Measurements from ENCODE around the gene PPM1E. TPM values are rescaled to one million over a fixed set of nuclear protein-coding genes. Genes with fewer than 3 reads are reported as not detected.
"Not testable (repeated sequence)": the region's sequence is repeated elsewhere in the genome, so short reads cannot be mapped to it uniquely, and the experiment has no call there.

The PPM1E gene
- total RNA-seq, 2 experiments from 2014 or later, result not detected

- H3K4me1 ChIP-seq (ENCODE audit: insufficient read depth, low read length), result no peaks in the 10 kb centered on the region
- H3K27me3 ChIP-seq (ENCODE audit: control insufficient read depth in 1 of 2, insufficient read depth in 2 of 2, low read length in 2 of 2), result no peaks in the 10 kb centered on the region
- H3K27me3 Mint-ChIP-seq, result peaks cover 5% of the 10 kb centered on the region
- H3K27ac Mint-ChIP-seq, result no peak overlapping the region
- DNase-seq (no peak), ATAC-seq (ENCODE audit: poor library complexity) (no peak)
- no peaks in the 10 kb centered on the region for H3K4me1 Mint-ChIP-seq (ENCODE audit: low read depth)
- intact Hi-C loops (cut with DNase I, micrococcal nuclease), result no loop called here
- H3K36me3 Mint-ChIP-seq (ENCODE audit: low read depth), result no peaks in the 10 kb centered on the region
- H3K36me3 ChIP-seq (ENCODE audit: insufficient read depth, low read length), result no peaks in the 10 kb centered on the region
- ChIA-PET CTCF (interaction anchor here (0.6 kb wide), 1 partner anchor 194 kb away, joined by 3 read pairs; no protein-coding TSS in a partner anchor), POLR2A (no interaction called here)
- H3K4me3 Mint-ChIP-seq, result no peak overlapping the region
- H3K4me3 ChIP-seq (ENCODE audit: low read length), result no peak overlapping the region
- H3K9me3 ChIP-seq (ENCODE audit: control insufficient read depth in 1 of 2, insufficient read depth in 1 of 2, low read length in 2 of 2), result peaks cover 0 to 5% of the 10 kb centered on the region in 2 experiments
- no peak for TF ChIP-seq CTCF (IDR thresholded peaks at IDR 0.05)
- no peak overlapping the region for H3K27ac ChIP-seq (ENCODE audit: low read depth in 1 of 2, low read length in 2 of 2)
- peaks cover 2% of the 10 kb centered on the region for H3K9me3 Mint-ChIP-seq
These were observed 201.5 kb downstream of the PPM1E start for GRCh38 chr17:58956997-58957724.

GRCh38 chr17:58957725-58958073 lies 202.0 kb downstream of the PPM1E start:
- H3K27ac ChIP-seq (ENCODE audit: low read depth in 1 of 2, low read length in 2 of 2); H3K4me1 ChIP-seq (ENCODE audit: insufficient read depth, low read length); H3K36me3 Mint-ChIP-seq (ENCODE audit: low read depth); H3K4me3 ChIP-seq (ENCODE audit: low read length); intact Hi-C loops (cut with DNase I, micrococcal nuclease); H3K9me3 Mint-ChIP-seq; H3K36me3 ChIP-seq (ENCODE audit: insufficient read depth, low read length); H3K27ac Mint-ChIP-seq; H3K27me3 Mint-ChIP-seq; H3K4me3 Mint-ChIP-seq; CTCF ChIA-PET; H3K4me1 Mint-ChIP-seq (ENCODE audit: low read depth); H3K9me3 ChIP-seq (ENCODE audit: control insufficient read depth in 1 of 2, insufficient read depth in 1 of 2, low read length in 2 of 2); H3K27me3 ChIP-seq (ENCODE audit: control insufficient read depth in 1 of 2, insufficient read depth in 2 of 2, low read length in 2 of 2); DNase-seq; POLR2A ChIA-PET; ATAC-seq (ENCODE audit: poor library complexity): not testable (repeated sequence)

- Mint-ChIP-seq H3K27ac (no peak overlapping the region), H3K9me3 (no peaks in the 10 kb centered on the region), H3K27me3 (no peaks in the 10 kb centered on the region), H3K36me3 (ENCODE audit: low read depth) (no peaks in the 10 kb centered on the region), H3K4me3 (no peak overlapping the region), H3K4me1 (ENCODE audit: low read depth) (no peaks in the 10 kb centered on the region)
- TF ChIP-seq CTCF (IDR thresholded peaks at IDR 0.05), result no peak
- H3K9me3 ChIP-seq (ENCODE audit: control insufficient read depth in 1 of 2, insufficient read depth in 1 of 2, low read length in 2 of 2), result no peaks in the 10 kb centered on the region
- no peak overlapping the region for H3K4me3 ChIP-seq (ENCODE audit: low read length)
- no peak for ATAC-seq (ENCODE audit: poor library complexity)
- peak in 3 of 14 experiments; percentile 7 to 24 (median 11) for DNase-seq
- H3K4me1 ChIP-seq (ENCODE audit: insufficient read depth, low read length), result no peaks in the 10 kb centered on the region
- H3K27me3 ChIP-seq (ENCODE audit: control insufficient read depth in 1 of 2, insufficient read depth in 2 of 2, low read length in 2 of 2), result no peaks in the 10 kb centered on the region
- ChIA-PET CTCF (no interaction called here), POLR2A (no interaction called here)
- H3K27ac ChIP-seq (ENCODE audit: low read depth in 1 of 2, low read length in 2 of 2), result no peak overlapping the region
- intact Hi-C loops (cut with DNase I, micrococcal nuclease), result no loop called here
- H3K36me3 ChIP-seq (ENCODE audit: insufficient read depth, low read length), result no peaks in the 10 kb centered on the region
These were observed 204.4 kb downstream of the PPM1E start for GRCh38 chr17:58960068-58960467.

GRCh38 chr17:58965221-58965620 lies 209.6 kb downstream of the PPM1E start:
- H3K27ac Mint-ChIP-seq, result no peak overlapping the region
- intact Hi-C loops (cut with DNase I, micrococcal nuclease), result no loop called here
- H3K9me3 ChIP-seq (ENCODE audit: control insufficient read depth in 1 of 2, insufficient read depth in 1 of 2, low read length in 2 of 2), result no peaks in the 10 kb centered on the region
- ChIA-PET POLR2A (no interaction called here), CTCF (no interaction called here)
- H3K36me3 ChIP-seq (ENCODE audit: insufficient read depth, low read length), result no peaks in the 10 kb centered on the region
- no peak for ATAC-seq (ENCODE audit: poor library complexity)
- no peak overlapping the region for H3K4me3 ChIP-seq (ENCODE audit: low read length)
- no peak for DNase-seq
- no peak for TF ChIP-seq CTCF (IDR thresholded peaks at IDR 0.05)
- no peaks in the 10 kb centered on the region for H3K9me3 Mint-ChIP-seq
- H3K27ac ChIP-seq (ENCODE audit: low read depth in 1 of 2, low read length in 2 of 2), result no peak overlapping the region
- no peaks in the 10 kb centered on the region for H3K4me1 ChIP-seq (ENCODE audit: insufficient read depth, low read length)
- no peak overlapping the region for H3K4me3 Mint-ChIP-seq
- H3K27me3 Mint-ChIP-seq, result no peaks in the 10 kb centered on the region
- H3K4me1 Mint-ChIP-seq (ENCODE audit: low read depth), result no peaks in the 10 kb centered on the region
- H3K36me3 Mint-ChIP-seq (ENCODE audit: low read depth), result no peaks in the 10 kb centered on the region
- no peaks in the 10 kb centered on the region for H3K27me3 ChIP-seq (ENCODE audit: control insufficient read depth in 1 of 2, insufficient read depth in 2 of 2, low read length in 2 of 2)

Data from CD4-positive, alpha-beta T cell (primary cell).